ENCODE results near the gene STK10. TPM values are rescaled to one million over a fixed set of nuclear protein-coding genes. Genes with fewer than 3 reads are reported as not detected.

Gene STK10
- total RNA-seq, 1 donor: 27.1 TPM

GRCh38 chr5:172007175-172008110 is 180.6 kb downstream of the STK10 start:
- peak; percentile 78 for DNase-seq (ENCODE audit: insufficient read length, low spot score, missing footprints)
- Histone ChIP-seq H3K27me3 (ENCODE audit: insufficient read depth, low read length) (no peaks in the 10 kb centered on the region), H3K4me2 (ENCODE audit: insufficient read depth, low read length) (peak overlapping the region; percentile 94), H3K36me3 (ENCODE audit: insufficient read depth, low read length) (no peaks in the 10 kb centered on the region), H2AFZ (ENCODE audit: low read length) (peak overlapping the region; percentile 95), H3K79me2 (ENCODE audit: insufficient read depth, low read length) (peaks cover 44% of the 10 kb centered on the region), H3K9me3 (ENCODE audit: low read depth, low read length) (no peaks in the 10 kb centered on the region), H3K4me1 (ENCODE audit: insufficient read depth, low read length) (peaks cover 53% of the 10 kb centered on the region), H3K27ac (ENCODE audit: low read depth, low read length) (peak overlapping the region; percentile 91), H3K4me3 (ENCODE audit: insufficient read depth, low read length) (peak overlapping the region; percentile 84), H4K20me1 (ENCODE audit: insufficient read depth, low read length) (peaks cover 30% of the 10 kb centered on the region)
- TF ChIP-seq CTCF (IDR thresholded peaks at IDR 0.05; ENCODE audit: extremely low read depth, low read depth, low read length): no peak

GRCh38 chr5:172006321-172007174 is 181.5 kb downstream of the STK10 start, which contains the start of gene FBXW11:
TSS of gene FBXW11 (minus strand) at chr5:172006638. CDS start at chr5:172006502, 136 bp downstream.
- Histone ChIP-seq H4K20me1 (ENCODE audit: insufficient read depth, low read length) (peaks cover 38% of the 10 kb centered on the region), H3K79me2 (ENCODE audit: insufficient read depth, low read length) (peaks cover 53% of the 10 kb centered on the region), H3K36me3 (ENCODE audit: insufficient read depth, low read length) (no peaks in the 10 kb centered on the region), H3K27ac (ENCODE audit: low read depth, low read length) (peak within 1 kb of the TSS; percentile 91), H2AFZ (ENCODE audit: low read length) (peak within 1 kb of the TSS; percentile 95), H3K4me2 (ENCODE audit: insufficient read depth, low read length) (peak within 1 kb of the TSS; percentile 94), H3K27me3 (ENCODE audit: insufficient read depth, low read length) (no peaks in the 10 kb centered on the region), H3K9me3 (ENCODE audit: low read depth, low read length) (no peaks in the 10 kb centered on the region), H3K4me3 (ENCODE audit: insufficient read depth, low read length) (peak within 1 kb of the TSS; percentile 84), H3K4me1 (ENCODE audit: insufficient read depth, low read length) (peaks cover 53% of the 10 kb centered on the region)
- no peak for TF ChIP-seq CTCF (IDR thresholded peaks at IDR 0.05; ENCODE audit: extremely low read depth, low read depth, low read length)
- peak; percentile 96 for DNase-seq (ENCODE audit: insufficient read length, low spot score, missing footprints)

- peak; percentile 44 for DNase-seq (ENCODE audit: insufficient read length, low spot score, missing footprints)
- H2AFZ ChIP-seq (ENCODE audit: low read length): peak overlapping the region; percentile 61
- peak overlapping the region; percentile 91 for H3K27ac ChIP-seq (ENCODE audit: low read depth, low read length)
- peak overlapping the region; percentile 94 for H3K4me2 ChIP-seq (ENCODE audit: insufficient read depth, low read length)
- peaks cover 53% of the 10 kb centered on the region for H3K4me1 ChIP-seq (ENCODE audit: insufficient read depth, low read length)
- no peaks in the 10 kb centered on the region for H3K9me3 ChIP-seq (ENCODE audit: low read depth, low read length)
- peaks cover 60% of the 10 kb centered on the region for H3K79me2 ChIP-seq (ENCODE audit: insufficient read depth, low read length)
- no peaks in the 10 kb centered on the region for H3K27me3 ChIP-seq (ENCODE audit: insufficient read depth, low read length)
- peaks cover 46% of the 10 kb centered on the region for H4K20me1 ChIP-seq (ENCODE audit: insufficient read depth, low read length)
- H3K4me3 ChIP-seq (ENCODE audit: insufficient read depth, low read length): peak overlapping the region; percentile 84
- TF ChIP-seq CTCF (IDR thresholded peaks at IDR 0.05; ENCODE audit: extremely low read depth, low read depth, low read length): no peak
- no peaks in the 10 kb centered on the region for H3K36me3 ChIP-seq (ENCODE audit: insufficient read depth, low read length)
These were observed 182.2 kb downstream of the STK10 start for GRCh38 chr5:172005708-172006320.
